Activated CD4-positive, alpha-beta memory T cell treated with anti-CD3 and anti-CD28 coated beads, Interleukin-2, amount 10 ng/mL, durations not matched to agents 7 days and 5 days (primary cell): Measurements from ENCODE around the gene MEGF11. TPM values are rescaled to one million over a fixed set of nuclear protein-coding genes. Genes with fewer than 3 reads are reported as not detected.
"Not testable (repeated sequence)": the region's sequence is repeated elsewhere in the genome, so short reads cannot be mapped to it uniquely, and the experiment has no call there.

ENCODE experiments used
- CTCF ChIA-PET: fragments of 350-600 bp; sonication (Branson Sonifier 250); formaldehyde crosslinking; loops from one replicate; lab custom pipeline; 2021; ENCODE audit warnings: antibody characterized with exemption, inconsistent platforms; lab: Charles Lee
- POLR2A ChIA-PET: fragments of 350-600 bp; sonication (Branson Sonifier 250); formaldehyde crosslinking; loops from one replicate; lab custom pipeline; 2021; ENCODE audit warnings: antibody characterized with exemption; lab: Charles Lee
- DNase-seq: peaks from one replicate; pipeline ENCODE4 v3.0.0-alpha.2; 2020
- H3K27ac Mint-ChIP-seq: one replicate; pipeline ENCODE4 v1.8.0; 2021; ENCODE audit warnings: mild to moderate bottlenecking, mixed read lengths
- H3K27me3 Mint-ChIP-seq: one replicate; pipeline ENCODE4 v1.8.0; 2021; ENCODE audit warnings: mixed read lengths
- H3K36me3 Mint-ChIP-seq: one replicate; pipeline ENCODE4 v1.8.0; 2021; ENCODE audit warnings: low read depth, mixed read lengths
- H3K4me1 Mint-ChIP-seq: one replicate; pipeline ENCODE4 v1.8.0; 2021; ENCODE audit warnings: mixed read lengths
- H3K4me3 Mint-ChIP-seq: one replicate; pipeline ENCODE4 v1.8.0; 2021; ENCODE audit warnings: mild to moderate bottlenecking, mixed read lengths
- H3K9me3 Mint-ChIP-seq: one replicate; pipeline ENCODE4 v1.8.0; 2021; ENCODE audit warnings: mixed read lengths
- total RNA-seq, 2 experiments: library from RNA; stranded (reverse); gene quantifications; one replicate each; pipeline ENCODE4 v1.2.3, GENCODE V29; 2021

Gene MEGF11
- total RNA-seq, 2 experiments from 2014 or later: not detected

GRCh38 chr15:66264859-66265513 is 11.4 kb upstream of the MEGF11 start:
- H3K4me1 Mint-ChIP-seq: no peaks in the 10 kb centered on the region
- peaks cover 38% of the 10 kb centered on the region for H3K27me3 Mint-ChIP-seq
- no peak overlapping the region for H3K27ac Mint-ChIP-seq
- H3K4me3 Mint-ChIP-seq: no peak overlapping the region
- H3K36me3 Mint-ChIP-seq: peaks cover 3% of the 10 kb centered on the region
- CTCF ChIA-PET: no interaction called here
- no peak for DNase-seq
- POLR2A ChIA-PET: no interaction called here
- H3K9me3 Mint-ChIP-seq: peaks cover 5% of the 10 kb centered on the region

- H3K9me3 Mint-ChIP-seq, H3K4me3 Mint-ChIP-seq, POLR2A ChIA-PET, H3K4me1 Mint-ChIP-seq, DNase-seq, H3K27ac Mint-ChIP-seq, H3K36me3 Mint-ChIP-seq: not testable (repeated sequence)
- H3K27me3 Mint-ChIP-seq: peaks cover 28% of the 10 kb centered on the region
- CTCF ChIA-PET: interaction anchor here (0.6 kb wide), 1 partner anchor 290 kb away, joined by 3 read pairs; no protein-coding TSS in a partner anchor
Measured at GRCh38 chr15:66262837-66263236, 9.3 kb upstream of the MEGF11 start.

- ChIA-PET CTCF (interaction anchor here (1.1 kb wide), 1 partner anchor 10 kb away, joined by 4 read pairs; no protein-coding TSS in a partner anchor), POLR2A (no interaction called here)
- DNase-seq: no peak
- H3K4me3 Mint-ChIP-seq: no peak overlapping the region
- no peak overlapping the region for H3K27ac Mint-ChIP-seq
- H3K27me3 Mint-ChIP-seq: peaks cover 37% of the 10 kb centered on the region
- no peaks in the 10 kb centered on the region for H3K4me1 Mint-ChIP-seq
- H3K36me3 Mint-ChIP-seq: peaks cover 3% of the 10 kb centered on the region
- H3K9me3 Mint-ChIP-seq: peaks cover 5% of the 10 kb centered on the region
Measured at GRCh38 chr15:66261056-66261455, 7.5 kb upstream of the MEGF11 start.

GRCh38 chr15:66256692-66257091 is 3.1 kb upstream of the MEGF11 start:
- Mint-ChIP-seq H3K27ac (no peak overlapping the region), H3K36me3 (peaks cover 3% of the 10 kb centered on the region), H3K9me3 (no peaks in the 10 kb centered on the region), H3K4me3 (no peak overlapping the region), H3K27me3 (peaks cover 57% of the 10 kb centered on the region), H3K4me1 (peaks cover 12% of the 10 kb centered on the region)
- ChIA-PET CTCF (no interaction called here), POLR2A (no interaction called here)
- no peak for DNase-seq

GRCh38 chr15:66254951-66255676 is 1.6 kb upstream of the MEGF11 start:
- H3K27ac Mint-ChIP-seq: no peak overlapping the region
- no peak overlapping the region for H3K4me3 Mint-ChIP-seq
- H3K36me3 Mint-ChIP-seq: peaks cover 3% of the 10 kb centered on the region
- no peaks in the 10 kb centered on the region for H3K9me3 Mint-ChIP-seq
- H3K4me1 Mint-ChIP-seq: peaks cover 13% of the 10 kb centered on the region
- no peak for DNase-seq
- CTCF ChIA-PET: no interaction called here
- POLR2A ChIA-PET: no interaction called here
- peaks cover 65% of the 10 kb centered on the region for H3K27me3 Mint-ChIP-seq

- DNase-seq: no peak
- CTCF ChIA-PET: interaction anchor here (0.7 to 1.1 kb wide), 2 partner anchors 244 to 312 kb away, joined by 3 to 4 read pairs; partner anchors contain the start of gene LCTL
- POLR2A ChIA-PET: no interaction called here
Measured at GRCh38 chr15:66254089-66254950, 770 bp upstream of the MEGF11 start.

GRCh38 chr15:66252685-66253417 is 699 bp downstream of the MEGF11 start:
- no peaks in the 10 kb centered on the region for H3K9me3 Mint-ChIP-seq
- no peak for DNase-seq
- POLR2A ChIA-PET: no interaction called here
- CTCF ChIA-PET: interaction anchor here (0.9 to 1.1 kb wide), 2 partner anchors 34 to 246 kb away, joined by 3 read pairs; no protein-coding TSS in a partner anchor
- H3K4me3 Mint-ChIP-seq: peak overlapping the region; percentile 57
- H3K4me1 Mint-ChIP-seq: peaks cover 13% of the 10 kb centered on the region
- peaks cover 3% of the 10 kb centered on the region for H3K36me3 Mint-ChIP-seq
- H3K27me3 Mint-ChIP-seq: peaks cover 80% of the 10 kb centered on the region
- no peak overlapping the region for H3K27ac Mint-ChIP-seq

More at GRCh38 chr15:66254089-66254950, 770 bp upstream of the MEGF11 start:
- Mint-ChIP-seq H3K27ac (no peak overlapping the region), H3K27me3 (peaks cover 70% of the 10 kb centered on the region), H3K4me1 (peaks cover 13% of the 10 kb centered on the region), H3K9me3 (no peaks in the 10 kb centered on the region), H3K4me3 (peak overlapping the region; percentile 71), H3K36me3 (peaks cover 3% of the 10 kb centered on the region)

- Mint-ChIP-seq H3K9me3 (no peaks in the 10 kb centered on the region), H3K27me3 (peaks cover 80% of the 10 kb centered on the region), H3K4me3 (peak overlapping the region; percentile 57), H3K36me3 (peaks cover 3% of the 10 kb centered on the region), H3K27ac (no peak overlapping the region), H3K4me1 (peaks cover 13% of the 10 kb centered on the region)
- CTCF ChIA-PET: interaction anchor here (0.9 kb wide), 1 partner anchor 35 kb away, joined by 3 read pairs; no protein-coding TSS in a partner anchor
- DNase-seq: peak; percentile 50
- POLR2A ChIA-PET: interaction anchor here (1.5 kb wide), 1 partner anchor 247 kb away, joined by 5 read pairs; no protein-coding TSS in a partner anchor
Measured at GRCh38 chr15:66251790-66252684, 1.5 kb downstream of the MEGF11 start.

GRCh38 chr15:66251065-66251789 is 2.3 kb downstream of the MEGF11 start:
- peaks cover 3% of the 10 kb centered on the region for H3K36me3 Mint-ChIP-seq

GRCh38 chr15:66249605-66250174 is 3.9 kb downstream of the MEGF11 start:
- Mint-ChIP-seq H3K4me1 (peaks cover 13% of the 10 kb centered on the region), H3K9me3 (no peaks in the 10 kb centered on the region), H3K36me3 (peaks cover 3% of the 10 kb centered on the region), H3K27ac (no peak overlapping the region), H3K27me3 (peaks cover 70% of the 10 kb centered on the region), H3K4me3 (no peak overlapping the region)
- POLR2A ChIA-PET: interaction anchor here (1.4 kb wide), 1 partner anchor 9 kb away, joined by 4 read pairs; no protein-coding TSS in a partner anchor
- no peak for DNase-seq
- CTCF ChIA-PET: no interaction called here

More at GRCh38 chr15:66251065-66251789, 2.3 kb downstream of the MEGF11 start:
- no peak overlapping the region for H3K27ac Mint-ChIP-seq
- H3K27me3 Mint-ChIP-seq: peaks cover 76% of the 10 kb centered on the region
- H3K4me1 Mint-ChIP-seq: peaks cover 13% of the 10 kb centered on the region
- ChIA-PET CTCF (no interaction called here), POLR2A (interaction anchor here (1.4 to 1.5 kb wide), 2 partner anchors 10 to 248 kb away, joined by 4 to 5 read pairs; no protein-coding TSS in a partner anchor)
- DNase-seq: no peak
- H3K9me3 Mint-ChIP-seq: no peaks in the 10 kb centered on the region
- no peak overlapping the region for H3K4me3 Mint-ChIP-seq

- Mint-ChIP-seq H3K36me3 (no peaks in the 10 kb centered on the region), H3K9me3 (no peaks in the 10 kb centered on the region), H3K4me3 (no peak overlapping the region), H3K27me3 (peaks cover 67% of the 10 kb centered on the region), H3K27ac (no peak overlapping the region), H3K4me1 (peaks cover 2% of the 10 kb centered on the region)
- DNase-seq: no peak
- ChIA-PET CTCF (no interaction called here), POLR2A (no interaction called here)
Measured at GRCh38 chr15:66246937-66247336, 6.6 kb downstream of the MEGF11 start.
